Thymus (tissue), 11 donors: ENCODE data around the gene FBXO36. TPM values are rescaled to one million over a fixed set of nuclear protein-coding genes. Genes with fewer than 3 reads are reported as not detected.

Experiments
- DNase-seq, 9 donors: peaks; one replicate each; pipeline ENCODE4 v3.0.0-alpha.2; 2013; ENCODE audit warnings: low spot score in 9 of 9, low read depth in 6 of 9, missing footprints in 1 of 9
- H3K27ac ChIP-seq, 2 donors: one replicate each; pipeline ENCODE4 v1.5.1; 2013; ENCODE audit warnings: control low read depth in 1 of 2, low read depth in 1 of 2, low read length in 1 of 2, mild to moderate bottlenecking in 1 of 2, moderate library complexity in 1 of 2
- H3K27me3 ChIP-seq, 2 donors: one replicate each; pipeline ENCODE4 v1.5.1; 2013; ENCODE audit warnings: low read length in 1 of 2; ENCODE audit not compliant: control insufficient read depth in 2 of 2, insufficient read depth in 1 of 2
- H3K36me3 ChIP-seq, 2 donors: one replicate each; pipeline ENCODE4 v1.5.1; 2013; ENCODE audit warnings: low read length in 1 of 2, mild to moderate bottlenecking in 1 of 2, moderate library complexity in 1 of 2; ENCODE audit not compliant: control insufficient read depth in 2 of 2, insufficient read depth in 2 of 2
- H3K4me1 ChIP-seq, 2 donors: one replicate each; pipeline ENCODE4 v1.5.1; 2013; ENCODE audit warnings: low read length in 2 of 2; ENCODE audit not compliant: control insufficient read depth in 2 of 2, insufficient read depth in 2 of 2
- H3K4me3 ChIP-seq, 2 donors: one replicate each; pipeline ENCODE4 v1.5.1; 2013; ENCODE audit warnings: low read length in 2 of 2, control low read depth in 1 of 2, mild to moderate bottlenecking in 1 of 2
- H3K9me3 ChIP-seq, 2 donors: one replicate each; pipeline ENCODE4 v1.5.1; 2013; ENCODE audit warnings: low read length in 1 of 2, mild to moderate bottlenecking in 1 of 2; ENCODE audit not compliant: control insufficient read depth in 2 of 2, insufficient read depth in 1 of 2
- WGBS: extraction: QIAGEN DNeasy Blood & Tissue Kit; methylation state at CpG from one replicate; pipeline ENCODE4 v1.1.7; 2013; 5-methylcytosine and 5-hydroxymethylcytosine counted together
- polyA plus RNA-seq: library from polyadenylated mRNA; stranded (reverse); fragments of 200-250 nt; gene quantifications from one replicate; pipeline ENCODE4 v1.2.3, GENCODE V29; 2013
- total RNA-seq: library from RNA; stranded (reverse); fragments of 120-200 nt; gene quantifications from one replicate; pipeline ENCODE4 v1.2.4, GENCODE V29; 2013
- donor health status: healthy.

Gene FBXO36
- total and polyA plus RNA-seq, 2 donors: 1.8 to 2.0 TPM

- no peak overlapping the region for H3K27ac ChIP-seq
- H3K9me3 ChIP-seq: no peaks in the 10 kb centered on the region
- no peak overlapping the region for H3K4me3 ChIP-seq
- WGBS: 100% methylated on average over 1 of the region's 1 CpG
- no peaks in the 10 kb centered on the region for H3K36me3 ChIP-seq
- no peaks in the 10 kb centered on the region for H3K27me3 ChIP-seq
- no peaks in the 10 kb centered on the region for H3K4me1 ChIP-seq
- DNase-seq: no peak
These were observed 86.4 kb downstream of the FBXO36 start for GRCh38 chr2:230008708-230009066.

GRCh38 chr2:230010501-230010900 is 88.2 kb downstream of the FBXO36 start:
- DNase-seq: no peak
- H3K9me3 ChIP-seq: no peaks in the 10 kb centered on the region
- no peaks in the 10 kb centered on the region for H3K27me3 ChIP-seq
- H3K27ac ChIP-seq: no peak overlapping the region
- no peaks in the 10 kb centered on the region for H3K4me1 ChIP-seq
- H3K4me3 ChIP-seq: no peak overlapping the region
- no peaks in the 10 kb centered on the region for H3K36me3 ChIP-seq
- 99% methylated on average over 6 of the region's 6 CpGs for WGBS

GRCh38 chr2:230011617-230012016 is 89.3 kb downstream of the FBXO36 start:
- H3K9me3 ChIP-seq: no peaks in the 10 kb centered on the region
- H3K27me3 ChIP-seq: no peaks in the 10 kb centered on the region
- H3K4me3 ChIP-seq: no peak overlapping the region
- no peak for DNase-seq
- 98% methylated on average over 1 of the region's 1 CpG for WGBS
- H3K4me1 ChIP-seq: no peaks in the 10 kb centered on the region
- no peaks in the 10 kb centered on the region for H3K36me3 ChIP-seq
- H3K27ac ChIP-seq: no peak overlapping the region

- Histone ChIP-seq H3K27me3 (no peaks in the 10 kb centered on the region), H3K9me3 (no peaks in the 10 kb centered on the region), H3K4me3 (no peak overlapping the region), H3K27ac (no peak overlapping the region), H3K36me3 (no peaks in the 10 kb centered on the region), H3K4me1 (no peaks in the 10 kb centered on the region)
- WGBS: 96% methylated on average over 10 of the region's 10 CpGs
- DNase-seq: no peak
These were observed 90.1 kb downstream of the FBXO36 start for GRCh38 chr2:230012267-230012884.

- Histone ChIP-seq H3K9me3 (no peaks in the 10 kb centered on the region), H3K4me3 (no peak overlapping the region), H3K36me3 (no peaks in the 10 kb centered on the region), H3K27ac (no peak overlapping the region), H3K4me1 (no peaks in the 10 kb centered on the region), H3K27me3 (no peaks in the 10 kb centered on the region)
- DNase-seq: no peak
These were observed 94.5 kb downstream of the FBXO36 start for GRCh38 chr2:230016844-230017243.

GRCh38 chr2:230018153-230018552 is 95.8 kb downstream of the FBXO36 start:
- Histone ChIP-seq H3K4me1 (no peaks in the 10 kb centered on the region), H3K36me3 (no peaks in the 10 kb centered on the region)
- WGBS: 98% methylated on average over 4 of the region's 4 CpGs

GRCh38 chr2:230019742-230020141 is 97.4 kb downstream of the FBXO36 start:
- H3K36me3 ChIP-seq: no peaks in the 10 kb centered on the region
- DNase-seq: no peak

More at GRCh38 chr2:230018153-230018552, 95.8 kb downstream of the FBXO36 start:
- no peak for DNase-seq
- Histone ChIP-seq H3K27ac (no peak overlapping the region), H3K27me3 (no peaks in the 10 kb centered on the region), H3K9me3 (no peaks in the 10 kb centered on the region), H3K4me3 (no peak overlapping the region)

GRCh38 chr2:230023313-230023712 is 101.0 kb downstream of the FBXO36 start:
- Histone ChIP-seq H3K4me1 (no peaks in the 10 kb centered on the region), H3K36me3 (no peaks in the 10 kb centered on the region), H3K9me3 (no peaks in the 10 kb centered on the region), H3K27me3 (no peaks in the 10 kb centered on the region), H3K27ac (no peak overlapping the region), H3K4me3 (no peak overlapping the region)
- DNase-seq: no peak
- WGBS: 97% methylated on average over 4 of the region's 4 CpGs

More at GRCh38 chr2:230019742-230020141, 97.4 kb downstream of the FBXO36 start:
- no peak overlapping the region for H3K4me3 ChIP-seq
- H3K4me1 ChIP-seq: no peaks in the 10 kb centered on the region
- no peaks in the 10 kb centered on the region for H3K9me3 ChIP-seq
- H3K27me3 ChIP-seq: no peaks in the 10 kb centered on the region
- H3K27ac ChIP-seq: no peak overlapping the region
- WGBS: 95% methylated on average over 3 of the region's 3 CpGs

- WGBS: 100% methylated on average over 1 of the region's 1 CpG
- H3K36me3 ChIP-seq: no peaks in the 10 kb centered on the region
These were observed 119.9 kb downstream of the FBXO36 start for GRCh38 chr2:230042195-230042594.

More at GRCh38 chr2:230042195-230042594, 119.9 kb downstream of the FBXO36 start:
- H3K4me3 ChIP-seq: no peak overlapping the region
- H3K27me3 ChIP-seq: no peaks in the 10 kb centered on the region
- H3K9me3 ChIP-seq: no peaks in the 10 kb centered on the region
- no peak overlapping the region for H3K27ac ChIP-seq
- no peak for DNase-seq
- no peaks in the 10 kb centered on the region for H3K4me1 ChIP-seq
